NCI-H82 (cell line): ENCODE data around the gene AHDC1.

Experiments
- DNase-seq: peaks from one replicate; lab custom pipeline; 2025; lab: John Stamatoyannopoulos, UW

AHDC1 gene

DNA sequence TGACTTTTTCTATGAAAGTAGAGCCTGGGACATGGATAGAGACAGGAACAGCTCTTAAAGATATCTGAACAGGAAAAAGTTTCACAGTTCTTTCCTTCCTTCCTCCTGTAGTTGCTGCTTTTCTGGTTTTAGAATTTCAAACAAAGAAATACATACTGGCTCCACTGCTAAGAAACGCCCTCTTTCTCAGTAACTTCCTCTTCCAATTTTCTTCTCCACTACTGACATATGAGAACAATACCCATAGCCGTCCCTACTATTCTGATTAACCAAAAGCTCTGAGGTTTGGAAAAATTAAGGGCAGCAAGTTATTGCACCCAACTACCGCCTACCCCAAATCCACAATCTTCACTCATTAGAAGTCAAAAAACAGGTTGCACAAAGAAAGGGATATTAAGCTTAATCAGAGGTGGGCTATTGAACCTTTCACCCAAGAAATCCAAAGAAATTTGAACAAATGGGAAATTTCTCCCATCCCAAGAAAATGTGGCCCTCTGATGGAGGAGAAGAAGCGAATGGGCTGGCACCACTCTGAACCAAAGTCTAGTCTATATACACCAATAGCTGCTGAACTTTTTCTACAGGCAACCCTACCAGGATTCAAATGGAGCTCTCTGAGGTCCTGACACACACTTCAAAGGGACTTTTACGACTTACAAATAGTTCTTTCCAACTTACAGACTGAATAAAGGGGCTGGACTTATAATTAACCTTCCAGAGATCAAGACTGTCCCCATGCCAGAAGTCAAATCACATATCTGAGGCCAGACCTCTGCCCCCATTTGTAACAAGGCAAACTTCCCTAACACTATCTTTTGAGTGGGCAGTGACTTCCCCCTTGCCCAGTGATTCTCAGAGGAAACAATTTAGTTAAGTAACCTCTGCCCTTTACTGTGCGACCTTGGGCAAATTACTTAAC lies 115.7 kb downstream of the AHDC1 start:
- no peak for DNase-seq

GRCh38 chr1:27485363-27485762 lies 118.6 kb downstream of the AHDC1 start:
- no peak for DNase-seq
